Stomach (tissue), 9 donors: ENCODE data around the gene MYCN. TPM values are rescaled to one million over a fixed set of nuclear protein-coding genes. Genes with fewer than 3 reads are reported as not detected.
A peak's percentile ranks its signal among the peaks of the same experiment; 100 is the strongest.

ENCODE experiments used
- DNase-seq, 2 donors: peaks; one replicate each; pipeline versions ENCODE4 v3.0.0 to v3.0.0-alpha.2; 2013 to 2019
- H3K27ac ChIP-seq, 5 donors: fragments of 200-600 bp in 4 of 5; sonication (generic) in 4 of 5; one replicate each; pipeline ENCODE4 v1.5.1; 2013 to 2019; ENCODE audit warnings: mild to moderate bottlenecking in 1 of 5, moderate library complexity in 1 of 5
- H3K27me3 ChIP-seq, 3 donors: fragments of 200-600 bp; sonication (generic); one replicate each; pipeline ENCODE4 v1.5.1; 2017 to 2019; ENCODE audit warnings: mixed run types in 1 of 3
- H3K36me3 ChIP-seq, 4 donors: fragments of 200-600 bp; sonication (generic); 1 replicate in 3 of 4; 2 replicates in 1 of 4; pipeline ENCODE4 v1.5.1; 2016 to 2019
- H3K4me1 ChIP-seq, 4 donors: fragments of 200-600 bp; sonication (generic); one replicate each; pipeline ENCODE4 v1.5.1; 2016 to 2019
- H3K4me3 ChIP-seq, 4 donors: fragments of 200-600 bp; sonication (generic) in 3 of 4; one replicate each; pipeline ENCODE4 v1.5.1; 2016 to 2019; ENCODE audit warnings: mild to moderate bottlenecking in 1 of 4
- H3K9me3 ChIP-seq, 4 donors: fragments of 200-600 bp; sonication (generic); one replicate each; pipeline ENCODE4 v1.5.1; 2016 to 2019
- CTCF ChIP-seq, 7 experiments: fragments of 450-650 bp in 4 of 7; fragments of 200-600 bp in 3 of 7; sonication (generic) in 3 of 7; IDR thresholded peaks; one replicate each; pipeline ENCODE4 v1.5.1; 2016 to 2019; ENCODE audit warnings: antibody characterized with exemption in 7 of 7, control low read depth in 2 of 7, mild to moderate bottlenecking in 1 of 7
- EP300 ChIP-seq: sonication (generic); formaldehyde crosslinking; IDR thresholded peaks from one replicate; pipeline ENCODE4 v1.6.1; 2017; ENCODE audit warnings: antibody characterized with exemption
- POLR2A ChIP-seq, 4 donors: fragments of 450-650 bp; IDR thresholded peaks; one replicate each; pipeline ENCODE4 v1.6.1; 2016; ENCODE audit warnings: antibody characterized with exemption in 4 of 4, control low read depth in 2 of 4, mild to moderate bottlenecking in 1 of 4, moderate library complexity in 1 of 4
- POLR2AphosphoS5 ChIP-seq, 3 donors: sonication (generic); formaldehyde crosslinking; IDR thresholded peaks; one replicate each; pipeline ENCODE4 v1.6.1; 2016; ENCODE audit warnings: antibody characterized with exemption in 3 of 3
- WGBS, 5 donors: extraction: QIAGEN DNeasy Blood & Tissue Kit in 3 of 5; methylation state at CpG; one replicate each; pipeline versions ENCODE4 v1.1.5 to v1.1.7; 2013 to 2018; 5-methylcytosine and 5-hydroxymethylcytosine counted together
- intact Hi-C: fragments of 100-400 bp; cut with DNase I; formaldehyde crosslinking; loops from one replicate; pipeline ENCODE4 v1.15.1; 2023; ENCODE audit warnings: low total_unique reads
- polyA plus RNA-seq, 3 donors: library from polyadenylated mRNA; stranded (reverse); fragments of 200-250 nt; gene quantifications; one replicate each; pipeline ENCODE4 v1.2.3, GENCODE V29; 2013
- total RNA-seq, 5 donors: library from RNA; depleted of rRNA; stranded (reverse); fragments of >200 nt; gene quantifications; one replicate each; pipeline versions ENCODE4 v1.1.0 to v1.2.3, GENCODE V29; 2014 to 2016
- donor health status: healthy with polysubstance abuse.
- donor health status: Bipolar disorder and iron deficiency.
- donor health status: healthy.

Gene MYCN
- total and polyA plus RNA-seq, 8 donors: 0.90 to 9.6 (median 2.3) TPM; not detected in 1

GRCh38 chr2:15982285-15983044 is 42.1 kb downstream of the MYCN start:
- H3K27ac ChIP-seq: no peak overlapping the region
- DNase-seq: no peak
- no peak overlapping the region for H3K4me3 ChIP-seq
- H3K9me3 ChIP-seq: no peaks in the 10 kb centered on the region
- intact Hi-C loops: no loop called here
- 58 to 72% (median 60%) methylated on average over 9 to 10 of the region's 10 CpGs for WGBS, 5 donors
- H3K36me3 ChIP-seq: no peaks in the 10 kb centered on the region
- no peaks in the 10 kb centered on the region for H3K27me3 ChIP-seq
- H3K4me1 ChIP-seq: no peaks in the 10 kb centered on the region
- no peak for TF ChIP-seq POLR2A (IDR thresholded peaks at IDR 0.05)
- no peak for TF ChIP-seq POLR2AphosphoS5 (IDR thresholded peaks at IDR 0.05)
- no peak for TF ChIP-seq CTCF (IDR thresholded peaks at IDR 0.05)

- Histone ChIP-seq H3K27me3 (no peaks in the 10 kb centered on the region), H3K27ac (no peak overlapping the region)
- TF ChIP-seq POLR2A (IDR thresholded peaks at IDR 0.05): no peak
- no peak for TF ChIP-seq POLR2AphosphoS5 (IDR thresholded peaks at IDR 0.05)
- no peak for TF ChIP-seq CTCF (IDR thresholded peaks at IDR 0.05)
- TF ChIP-seq EP300: no peak
Measured at GRCh38 chr2:15983496-15983895, 43.1 kb downstream of the MYCN start.

GRCh38 chr2:15984368-15985255 is 44.3 kb downstream of the MYCN start:
- DNase-seq: peak in 1 of 2 donors; percentile 78
- H3K4me1 ChIP-seq: no peaks in the 10 kb centered on the region
- no peaks in the 10 kb centered on the region for H3K27me3 ChIP-seq
- no peaks in the 10 kb centered on the region for H3K9me3 ChIP-seq
- H3K36me3 ChIP-seq: no peaks in the 10 kb centered on the region
- TF ChIP-seq CTCF (IDR thresholded peaks at IDR 0.05) (no peak), EP300 (no peak), POLR2AphosphoS5 (IDR thresholded peaks at IDR 0.05) (no peak), POLR2A (IDR thresholded peaks at IDR 0.05) (no peak)
- no peak overlapping the region for H3K4me3 ChIP-seq
- 82 to 95% (median 93%) methylated on average over 34 to 43 of the region's 43 CpGs for WGBS, 5 donors
- peak overlapping the region in 1 of 5 donors; percentile 46 for H3K27ac ChIP-seq
- intact Hi-C loops: no loop called here

More at GRCh38 chr2:15983496-15983895, 43.1 kb downstream of the MYCN start:
- 85 to 94% (median 89%) methylated on average over 8 of the region's 8 CpGs for WGBS, 5 donors
- Histone ChIP-seq H3K9me3 (no peaks in the 10 kb centered on the region), H3K4me3 (no peak overlapping the region), H3K4me1 (no peaks in the 10 kb centered on the region), H3K36me3 (no peaks in the 10 kb centered on the region)
- intact Hi-C loops: no loop called here
- DNase-seq: no peak

- no peak for DNase-seq
- Histone ChIP-seq H3K27me3 (no peaks in the 10 kb centered on the region), H3K4me1 (no peaks in the 10 kb centered on the region), H3K9me3 (no peaks in the 10 kb centered on the region), H3K27ac (no peak overlapping the region), H3K36me3 (no peaks in the 10 kb centered on the region), H3K4me3 (no peak overlapping the region)
- WGBS, 5 donors: 92 to 96% (median 95%) methylated on average over 5 to 7 of the region's 7 CpGs
- intact Hi-C loops: no loop called here
- no peak for TF ChIP-seq CTCF (IDR thresholded peaks at IDR 0.05)
- TF ChIP-seq POLR2A (IDR thresholded peaks at IDR 0.05): no peak
- no peak for TF ChIP-seq EP300
Measured at GRCh38 chr2:15985531-15985930, 45.2 kb downstream of the MYCN start.
